HepG2 (cell line): ENCODE results near the gene EGLN1. TPM values are rescaled to one million over a fixed set of nuclear protein-coding genes. Genes with fewer than 3 reads are reported as not detected.

Experiments used
- EHMT2 ChIP-seq: fragments of 200-600 bp; sonication (generic); IDR thresholded peaks from 2 replicates; pipeline ENCODE4 v1.7.0; 2017; ENCODE audit warnings: antibody characterized with exemption, low read depth, low read length, borderline replicate concordance
- ERF ChIP-seq: IDR thresholded peaks from 2 replicates; pipeline ENCODE4 v1.6.1; 2018; ENCODE audit warnings: missing biosample characterization, missing genetic modification reagents
- HOXD1 ChIP-seq: sonication (generic); formaldehyde crosslinking; IDR thresholded peaks from 2 replicates; pipeline ENCODE4 v1.5.0; 2020; ENCODE audit warnings: missing genetic modification reagents
- KAT8 ChIP-seq: IDR thresholded peaks from 2 replicates; pipeline ENCODE4 v1.6.1; 2016; ENCODE audit warnings: missing genetic modification reagents, missing compliant biosample characterization
- MYPOP ChIP-seq: sonication (generic); formaldehyde crosslinking; IDR thresholded peaks from 2 replicates; pipeline ENCODE4 v1.8.1; 2023; ENCODE audit warnings: mild to moderate bottlenecking, moderate library complexity, missing genetic modification reagents
- STAT5B ChIP-seq: sonication (generic); formaldehyde crosslinking; IDR thresholded peaks from 2 replicates; pipeline ENCODE4 v1.4.0; 2020; ENCODE audit warnings: missing genetic modification reagents
- ZNF343 ChIP-seq: sonication (generic); formaldehyde crosslinking; IDR thresholded peaks from 2 replicates; pipeline ENCODE4 v1.4.0; 2020; ENCODE audit warnings: mild to moderate bottlenecking, missing genetic modification reagents
- ZNF512B ChIP-seq: sonication (generic); formaldehyde crosslinking; IDR thresholded peaks from 2 replicates; pipeline ENCODE4 v1.5.1; 2020; ENCODE audit warnings: missing genetic modification reagents, mild to moderate bottlenecking, borderline replicate concordance
- ZNF569 ChIP-seq: sonication (generic); formaldehyde crosslinking; IDR thresholded peaks from 2 replicates; pipeline ENCODE4 v1.5.0; 2020; ENCODE audit warnings: mild to moderate bottlenecking, missing genetic modification reagents, moderate library complexity, borderline replicate concordance
- polyA plus RNA-seq, 8 experiments: library from polyadenylated mRNA; depleted of rRNA in 3 of 8; stranded (reverse) in 7 of 8; unstranded in 1 of 8; fragments of >200 nt; fragmentation: Illumina TruSeq in 4 of 8; extraction: Trizol in 4 of 8; gene quantifications; 2 replicates each; pipeline versions ENCODE4 v1.2.1 to v1.2.3, GENCODE V29; 2011 to 2016; ENCODE audit warnings: low read depth in 4 of 8, missing spikeins in 1 of 8, mixed read lengths in 1 of 8; ENCODE audit not compliant: insufficient read depth in 1 of 8
- total RNA-seq, 5 experiments: library from RNA; depleted of rRNA; stranded (reverse); fragments of >200 nt; fragmentation: Illumina TruSeq; extraction: Trizol; gene quantifications; 2 replicates each; pipeline ENCODE4 v1.2.3, GENCODE V29; 2016; ENCODE audit warnings: low read depth in 1 of 5
- TF ChIP-seq, protein P1 (sequence below): sonication (generic); formaldehyde crosslinking; IDR thresholded peaks from 2 replicates; pipeline ENCODE4 v1.5.0; 2020; ENCODE audit warnings: mild to moderate bottlenecking, missing genetic modification reagents
- TF ChIP-seq, protein P2 (sequence below): IDR thresholded peaks from 2 replicates; pipeline ENCODE4 v1.6.1; 2016

EGLN1 gene
- total and polyA plus RNA-seq, 2 of the 13 experiments (the other 11 are each of a cell fraction or from before 2014, with no cell fraction given): 34.4 to 44.1 TPM

DNA sequence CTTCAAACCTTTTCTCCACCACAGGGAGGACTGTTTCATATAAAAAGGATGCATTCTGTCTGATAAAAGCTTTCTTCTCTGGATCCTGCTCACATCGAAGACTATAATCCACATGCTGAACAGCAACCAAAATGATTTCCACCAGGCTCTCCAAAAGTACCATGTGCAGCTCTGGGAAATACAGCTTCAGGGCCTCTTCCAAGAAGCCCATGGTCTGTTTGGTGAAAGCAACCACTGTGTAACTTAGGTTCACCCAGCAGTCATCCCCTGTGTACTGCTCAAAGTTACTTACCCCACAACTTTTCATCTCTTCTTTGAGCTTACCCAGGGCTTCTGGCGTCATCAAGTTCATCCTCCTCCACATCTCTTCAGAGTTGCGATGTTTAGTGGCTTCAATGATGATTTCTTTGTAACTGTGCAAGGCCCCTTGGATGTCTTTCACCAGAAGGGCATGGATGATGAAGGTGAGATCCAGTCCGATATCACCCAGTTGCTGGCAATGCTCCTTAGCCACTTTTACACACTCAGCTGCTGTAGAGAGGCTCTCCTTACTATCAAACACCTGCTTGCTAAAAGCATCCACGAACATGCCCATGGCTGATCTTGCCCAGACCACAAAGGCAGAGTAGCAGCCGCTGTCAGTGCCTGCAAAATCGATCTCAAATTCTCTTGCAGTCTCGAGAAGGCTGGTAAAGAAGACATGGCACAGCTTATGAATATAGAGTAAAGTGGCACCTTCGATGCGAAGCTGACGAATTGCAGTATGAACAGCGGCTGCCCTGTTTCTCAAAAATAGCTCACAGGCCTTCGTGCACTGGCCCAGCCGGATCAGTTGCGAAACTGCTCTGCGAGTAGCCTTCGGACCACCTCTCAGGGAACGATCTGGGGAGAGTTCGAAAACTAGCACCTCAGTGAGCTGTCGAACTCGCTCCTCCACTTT, 86.2 kb downstream of the EGLN1 start (continued):
- TF ChIP-seq MYPOP (CRISPR knock-in tag) (no peak), ZNF569 (no peak), ERF (CRISPR knock-in tag) (no peak), HOXD1 (CRISPR knock-in tag) (no peak), STAT5B (CRISPR knock-in tag) (no peak), ZNF343 (CRISPR knock-in tag) (no peak), ZNF512B (no peak), EHMT2 (no peak), KAT8 (CRISPR knock-in tag) (no peak)
- TF ChIP-seq, protein P1, sequence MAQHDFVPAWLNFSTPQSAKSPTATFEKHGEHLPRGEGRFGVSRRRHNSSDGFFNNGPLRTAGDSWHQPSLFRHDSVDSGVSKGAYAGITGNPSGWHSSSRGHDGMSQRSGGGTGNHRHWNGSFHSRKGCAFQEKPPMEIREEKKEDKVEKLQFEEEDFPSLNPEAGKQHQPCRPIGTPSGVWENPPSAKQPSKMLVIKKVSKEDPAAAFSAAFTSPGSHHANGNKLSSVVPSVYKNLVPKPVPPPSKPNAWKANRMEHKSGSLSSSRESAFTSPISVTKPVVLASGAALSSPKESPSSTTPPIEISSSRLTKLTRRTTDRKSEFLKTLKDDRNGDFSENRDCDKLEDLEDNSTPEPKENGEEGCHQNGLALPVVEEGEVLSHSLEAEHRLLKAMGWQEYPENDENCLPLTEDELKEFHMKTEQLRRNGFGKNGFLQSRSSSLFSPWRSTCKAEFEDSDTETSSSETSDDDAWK (CRISPR knock-in tag): no peak
- TF ChIP-seq, protein P2, sequence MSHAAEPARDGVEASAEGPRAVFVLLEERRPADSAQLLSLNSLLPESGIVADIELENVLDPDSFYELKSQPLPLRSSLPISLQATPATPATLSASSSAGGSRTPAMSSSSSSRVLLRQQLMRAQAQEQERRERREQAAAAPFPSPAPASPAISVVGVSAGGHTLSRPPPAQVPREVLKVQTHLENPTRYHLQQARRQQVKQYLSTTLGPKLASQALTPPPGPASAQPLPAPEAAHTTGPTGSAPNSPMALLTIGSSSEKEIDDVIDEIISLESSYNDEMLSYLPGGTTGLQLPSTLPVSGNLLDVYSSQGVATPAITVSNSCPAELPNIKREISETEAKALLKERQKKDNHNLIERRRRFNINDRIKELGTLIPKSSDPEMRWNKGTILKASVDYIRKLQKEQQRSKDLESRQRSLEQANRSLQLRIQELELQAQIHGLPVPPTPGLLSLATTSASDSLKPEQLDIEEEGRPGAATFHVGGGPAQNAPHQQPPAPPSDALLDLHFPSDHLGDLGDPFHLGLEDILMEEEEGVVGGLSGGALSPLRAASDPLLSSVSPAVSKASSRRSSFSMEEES (CRISPR knock-in tag): no peak
- TF ChIP-seq, all 625 proteins: peak for 21
